DOHH2 (cell line): ENCODE measurements around the gene PXN.

ENCODE experiments used
- H3F3A ChIP-seq: fragments of 200-600 bp; sonication (generic), shearing (Covaris generic); 2 replicates; pipeline ENCODE4 v1.6.0; 2016; ENCODE audit warnings: antibody characterized with exemption, mild to moderate bottlenecking; ENCODE audit not compliant: control insufficient read depth, insufficient read depth
- H3K27ac ChIP-seq: fragments of 200-600 bp; sonication (generic); 2 replicates; pipeline ENCODE4 v1.5.1; 2014; ENCODE audit warnings: low read depth, mild to moderate bottlenecking, low read length, moderate library complexity
- H3K27me3 ChIP-seq: fragments of 200-600 bp; sonication (generic); 2 replicates; pipeline ENCODE4 v1.6.1; 2014; ENCODE audit warnings: mild to moderate bottlenecking, low read length, mixed read lengths; ENCODE audit not compliant: control insufficient read depth
- H3K36me3 ChIP-seq: fragments of 200-600 bp; sonication (generic); 2 replicates; pipeline ENCODE4 v1.6.1; 2014; ENCODE audit warnings: mild to moderate bottlenecking, low read length, moderate library complexity, mixed read lengths; ENCODE audit not compliant: control insufficient read depth
- H3K4me1 ChIP-seq: fragments of 200-600 bp; sonication (generic); 2 replicates; pipeline ENCODE4 v1.6.1; 2014; ENCODE audit warnings: mild to moderate bottlenecking, low read length, mixed read lengths; ENCODE audit not compliant: control insufficient read depth
- H3K4me2 ChIP-seq: fragments of 200-600 bp; sonication (generic); 2 replicates; pipeline ENCODE4 v1.6.0; 2014; ENCODE audit warnings: mild to moderate bottlenecking, low read length, moderate library complexity
- H3K4me3 ChIP-seq: fragments of 200-600 bp; sonication (generic); 2 replicates; pipeline ENCODE4 v1.5.1; 2014; ENCODE audit warnings: mild to moderate bottlenecking, low read length, mixed read lengths
- H3K79me2 ChIP-seq: fragments of 200-600 bp; sonication (generic); 2 replicates; pipeline ENCODE4 v1.6.1; 2014; ENCODE audit warnings: mild to moderate bottlenecking, low read length, mixed read lengths; ENCODE audit not compliant: control insufficient read depth
- H3K9me2 ChIP-seq: fragments of 200-600 bp; sonication (generic); replicated peaks from 2 replicates; pipeline ENCODE4 v1.6.1; 2014; ENCODE audit warnings: mild to moderate bottlenecking, low read length, mixed read lengths; ENCODE audit not compliant: control insufficient read depth
- H3K9me3 ChIP-seq: fragments of 200-600 bp; sonication (generic); 2 replicates; pipeline ENCODE4 v1.6.1; 2014; ENCODE audit warnings: antibody characterized with exemption, low read length, mixed read lengths; ENCODE audit not compliant: control insufficient read depth, insufficient read depth
- H4K20me1 ChIP-seq: fragments of 200-600 bp; sonication (generic); 2 replicates; pipeline ENCODE4 v1.6.0; 2014; ENCODE audit warnings: low read depth, mild to moderate bottlenecking, antibody characterized with exemption, low read length, moderate library complexity; ENCODE audit not compliant: control insufficient read depth, insufficient read depth
- CTCF ChIP-seq: fragments of 200-600 bp; sonication (generic); IDR thresholded peaks from one replicate; pipeline ENCODE4 v1.5.1; 2014; ENCODE audit warnings: antibody characterized with exemption, mild to moderate bottlenecking, low read depth, low read length; ENCODE audit not compliant: poor library complexity, severe bottlenecking
- EZH2phosphoT487 ChIP-seq: fragments of 200-600 bp; sonication (generic); IDR thresholded peaks from 2 replicates; pipeline ENCODE4 v1.6.1; 2017; ENCODE audit warnings: borderline replicate concordance, mild to moderate bottlenecking, antibody characterized with exemption, low read length, moderate library complexity, mixed read lengths

Gene PXN

GRCh38 chr12:120287491-120287890 lies 22.0 kb upstream of the PXN start:
- Histone ChIP-seq H3K4me2 (no peak overlapping the region), H3K27ac (no peak overlapping the region), H3K4me1 (peaks cover 23% of the 10 kb centered on the region), H3F3A (peaks cover 11% of the 10 kb centered on the region), H3K9me3 (no peaks in the 10 kb centered on the region), H4K20me1 (no peaks in the 10 kb centered on the region), H3K36me3 (no peaks in the 10 kb centered on the region), H3K27me3 (no peaks in the 10 kb centered on the region), H3K79me2 (no peaks in the 10 kb centered on the region), H3K4me3 (no peak overlapping the region), H3K9me2 (no peaks in the 10 kb centered on the region)
- TF ChIP-seq EZH2phosphoT487 (no peak), CTCF (no peak)

GRCh38 chr12:120286768-120287490 lies 21.4 kb upstream of the PXN start:
- no peak for TF ChIP-seq EZH2phosphoT487
- no peak for TF ChIP-seq CTCF
- peaks cover 22% of the 10 kb centered on the region for H3K4me1 ChIP-seq
- H3K36me3 ChIP-seq: no peaks in the 10 kb centered on the region
- H3K27me3 ChIP-seq: no peaks in the 10 kb centered on the region
- no peak overlapping the region for H3K4me3 ChIP-seq
- no peak overlapping the region for H3K4me2 ChIP-seq
- no peak overlapping the region for H3K27ac ChIP-seq
- H3K9me2 ChIP-seq: no peaks in the 10 kb centered on the region
- H3K79me2 ChIP-seq: no peaks in the 10 kb centered on the region
- H3F3A ChIP-seq: peaks cover 7% of the 10 kb centered on the region
- H3K9me3 ChIP-seq: no peaks in the 10 kb centered on the region
- no peaks in the 10 kb centered on the region for H4K20me1 ChIP-seq

- H4K20me1 ChIP-seq: no peaks in the 10 kb centered on the region
- H3K79me2 ChIP-seq: no peaks in the 10 kb centered on the region
- no peaks in the 10 kb centered on the region for H3K9me3 ChIP-seq
- no peaks in the 10 kb centered on the region for H3K9me2 ChIP-seq
- H3K36me3 ChIP-seq: no peaks in the 10 kb centered on the region
- H3K27me3 ChIP-seq: no peaks in the 10 kb centered on the region
- TF ChIP-seq CTCF: no peak
- no peak for TF ChIP-seq EZH2phosphoT487
- H3K27ac ChIP-seq: no peak overlapping the region
- no peaks in the 10 kb centered on the region for H3F3A ChIP-seq
- no peak overlapping the region for H3K4me2 ChIP-seq
- peaks cover 3% of the 10 kb centered on the region; the same call in 1 of the 2 replicates for H3K4me1 ChIP-seq
- no peak overlapping the region for H3K4me3 ChIP-seq
Observed at GRCh38 chr12:120284381-120284780, 18.9 kb upstream of the PXN start.
